T follicular helper cell (primary cell): Measurements from ENCODE around the gene HSFY2.
"Not testable (repeated sequence)": the region's sequence is repeated elsewhere in the genome, so short reads cannot be mapped to it uniquely, and the experiment has no call there.

Experiments
- DNase-seq: peaks from one replicate; pipeline ENCODE4 v3.0.0-alpha.2; 2020; ENCODE audit warnings: low read depth
- total RNA-seq, 2 experiments: gene quantifications; one replicate each; lab custom pipeline; 2026; lab: John Stamatoyannopoulos, UW

The HSFY2 gene
- 0 reads per million in 2 experiments for total RNA-seq

DNA sequence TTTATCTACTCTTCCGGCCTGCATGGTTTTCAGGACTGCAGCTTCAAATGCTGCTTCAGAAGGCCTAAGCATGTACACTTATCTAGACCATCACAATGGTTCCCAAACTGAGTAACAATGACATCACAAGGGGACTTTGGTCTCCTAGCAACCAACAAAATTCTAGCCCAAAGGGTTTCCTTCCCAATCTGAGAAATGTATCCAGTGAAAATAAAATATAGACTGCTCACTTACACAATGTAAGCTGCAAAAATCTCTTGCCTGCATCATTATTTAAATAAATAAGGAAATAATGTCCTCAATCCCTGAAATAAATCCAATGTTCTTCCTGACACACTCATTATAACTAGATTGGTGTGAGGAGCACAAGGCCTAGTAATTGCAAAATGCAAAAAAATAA is at the start of gene HSFY2:
HSFY2 (minus strand) TSS at position 101 of the 400 bp plus-strand sequence. CDS start 117 bp downstream, outside the sequence.
- DNase-seq, result not testable (repeated sequence)

DNA sequence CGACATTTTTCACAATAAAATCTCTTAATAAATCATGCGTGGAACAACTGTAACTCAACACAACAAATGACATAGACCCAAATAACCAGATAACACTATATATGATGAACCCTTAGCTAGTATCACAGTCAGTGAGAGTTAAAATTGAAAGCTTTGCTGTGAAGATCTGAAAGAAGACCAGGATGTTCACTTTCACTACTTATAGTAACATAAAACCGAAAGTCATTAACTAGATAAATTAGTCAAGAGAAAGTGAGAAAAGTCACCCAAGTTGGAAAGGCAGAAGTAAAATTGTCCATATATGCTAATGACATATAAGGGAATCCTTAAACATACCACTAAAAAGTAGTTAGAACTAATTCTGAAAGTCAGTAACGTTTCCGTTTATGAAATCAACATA is 42.2 kb upstream of the HSFY2 start:
- DNase-seq, result not testable (repeated sequence)

DNA sequence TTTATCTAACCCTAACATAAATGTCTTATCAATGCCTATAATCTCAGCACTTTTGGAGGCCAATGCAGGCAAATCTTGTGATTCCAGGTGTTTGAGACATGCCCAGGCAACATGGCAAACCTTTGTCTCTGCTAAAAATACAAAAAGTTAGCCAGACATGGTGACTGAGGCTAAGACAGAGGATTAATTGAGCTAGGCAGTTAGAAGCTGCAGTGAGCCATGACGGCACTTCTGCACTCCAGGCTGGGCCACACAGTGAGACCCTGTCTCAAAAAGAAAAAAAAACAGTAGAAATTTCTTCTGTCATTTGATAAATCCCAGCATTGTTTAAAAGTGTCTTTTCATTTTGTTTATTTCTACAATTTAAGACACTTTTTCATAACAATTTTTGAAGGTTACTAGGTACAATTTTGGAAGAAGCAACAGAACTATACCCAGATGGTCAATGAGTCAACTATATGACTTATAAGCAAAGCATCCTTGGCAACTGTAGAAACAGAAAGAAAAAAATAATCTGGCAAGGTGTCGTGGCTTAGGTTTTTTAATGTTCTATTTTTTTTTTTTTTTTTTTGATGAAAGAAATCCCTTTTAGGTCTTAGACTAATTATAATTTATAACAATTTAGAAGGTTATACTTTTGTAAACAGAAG is 15.3 kb upstream of the HSFY2 start:
- DNase-seq, result not testable (repeated sequence)

DNA sequence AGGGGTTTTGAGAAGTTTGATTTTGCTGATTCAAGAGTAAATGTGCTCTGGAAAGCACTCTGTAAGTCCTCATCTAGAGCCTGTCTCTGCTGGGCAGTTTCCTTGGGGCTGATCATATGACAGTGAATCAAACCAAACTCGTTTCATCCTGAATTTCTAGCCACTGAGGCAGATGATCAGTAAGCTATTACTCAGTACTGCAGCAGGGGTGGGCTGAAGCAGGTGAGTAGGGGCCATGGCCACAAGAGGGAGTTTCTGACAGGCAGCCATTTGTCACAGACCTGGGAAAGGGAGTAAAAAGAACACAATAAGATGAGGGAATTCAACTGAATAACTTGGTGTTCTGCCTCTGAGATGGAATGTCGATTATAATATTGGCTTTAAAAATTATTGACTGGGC is 19.5 kb downstream of the HSFY2 start:
- DNase-seq, result not testable (repeated sequence)

GRCh38 chrY:18753133-18753815 is 20.3 kb downstream of the HSFY2 start:
- DNase-seq, result not testable (repeated sequence)

- not testable (repeated sequence) for DNase-seq
These were observed 49.8 kb downstream of the HSFY2 start for GRCh38 chrY:18723714-18724113.
